HG03571 (cell line): ENCODE measurements around the gene TXNIP.

Source experiments
- ATAC-seq: cut with Tn5 transposase; IDR thresholded peaks from one replicate; pipeline ENCODE4 v1.9.1; 2021; ENCODE audit not compliant: unreplicated experiment

The TXNIP gene

GRCh38 chr1:145964328-145965118 lies 31.9 kb downstream of the TXNIP start, which contains the start of the genes ANKRD34A and POLR3GL:
Gene ANKRD34A, minus strand, starts transcription at chr1:145964575. Its CDS starts 2,816 bp downstream, at chr1:145961759.
Gene POLR3GL, plus strand, starts transcription at chr1:145964690. Its CDS starts 10,176 bp downstream, at chr1:145974866.
- peak; percentile 85 for ATAC-seq

GRCh38 chr1:145963265-145964019 lies 32.9 kb downstream of the TXNIP start:
- no peak for ATAC-seq

GRCh38 chr1:145962157-145963102 lies 33.9 kb downstream of the TXNIP start:
- no peak for ATAC-seq

DNA sequence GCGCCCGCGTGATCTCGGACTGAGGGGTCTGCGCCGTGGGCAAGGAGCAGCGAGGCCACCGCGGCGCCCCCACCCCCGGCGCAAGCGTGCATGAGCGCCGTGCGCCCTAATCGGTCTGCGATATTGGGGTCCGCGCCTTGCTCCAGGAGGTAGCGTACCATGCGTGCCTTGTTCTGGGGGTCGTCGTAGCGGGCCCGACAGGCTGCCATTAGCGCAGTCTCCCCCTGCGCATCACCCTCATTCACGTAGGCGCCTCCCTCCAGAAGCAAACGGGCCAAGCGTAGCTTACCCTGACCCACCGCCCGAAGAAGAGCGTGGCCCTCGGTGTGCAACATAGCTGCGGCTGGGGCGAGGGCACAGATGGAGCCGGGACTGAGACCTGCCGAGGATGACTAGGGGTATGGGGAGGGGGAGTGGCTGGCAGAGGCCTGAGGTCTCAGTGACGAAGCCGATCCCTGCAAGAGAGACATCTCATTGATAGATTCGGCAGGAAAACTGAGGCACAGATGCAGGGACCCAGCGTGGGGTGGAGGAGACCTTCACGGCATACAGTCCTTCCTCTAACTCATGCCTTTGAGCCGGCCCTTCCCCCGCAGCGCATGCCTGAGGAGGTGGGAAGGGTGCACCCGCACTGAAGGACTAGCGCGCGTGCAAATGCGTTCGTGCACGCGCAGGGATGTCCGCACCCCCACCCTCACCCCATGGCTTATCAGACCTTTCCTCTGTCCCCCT lies 34.8 kb downstream of the TXNIP start:
- no peak for ATAC-seq

GRCh38 chr1:145961109-145961424 lies 35.3 kb downstream of the TXNIP start:
- ATAC-seq: no peak

GRCh38 chr1:145960468-145961108 lies 35.8 kb downstream of the TXNIP start:
- no peak for ATAC-seq

GRCh38 chr1:145959957-145960467 lies 36.4 kb downstream of the TXNIP start:
- ATAC-seq: no peak

- no peak for ATAC-seq
Observed at GRCh38 chr1:145959333-145959732, 37.0 kb downstream of the TXNIP start.

DNA sequence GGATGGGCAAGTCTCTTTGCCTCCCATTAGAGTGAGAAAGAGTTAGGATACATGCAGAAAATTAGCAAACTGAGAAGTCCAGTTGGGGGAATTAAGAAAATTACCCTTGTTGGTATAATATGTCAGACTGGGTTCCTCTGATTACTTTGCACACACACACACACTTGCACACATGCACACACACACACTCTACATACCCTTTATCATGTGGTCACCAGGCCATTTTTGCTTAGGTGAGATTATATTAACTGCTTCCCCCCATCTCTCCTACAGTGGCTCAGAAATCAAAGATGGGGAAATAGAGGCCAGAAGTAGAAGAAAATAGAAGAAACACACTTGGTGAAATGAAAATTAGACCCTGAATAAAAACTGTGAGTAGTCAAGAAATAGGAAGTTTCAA lies 37.6 kb downstream of the TXNIP start:
- ATAC-seq: no peak

- peak; percentile 80 for ATAC-seq
Observed at GRCh38 chr1:145957443-145958319, 38.7 kb downstream of the TXNIP start, which contains the start of gene LIX1L. Gene LIX1L, minus strand, starts transcription at chr1:145958017. Its CDS starts 90 bp downstream, at chr1:145957927.

DNA sequence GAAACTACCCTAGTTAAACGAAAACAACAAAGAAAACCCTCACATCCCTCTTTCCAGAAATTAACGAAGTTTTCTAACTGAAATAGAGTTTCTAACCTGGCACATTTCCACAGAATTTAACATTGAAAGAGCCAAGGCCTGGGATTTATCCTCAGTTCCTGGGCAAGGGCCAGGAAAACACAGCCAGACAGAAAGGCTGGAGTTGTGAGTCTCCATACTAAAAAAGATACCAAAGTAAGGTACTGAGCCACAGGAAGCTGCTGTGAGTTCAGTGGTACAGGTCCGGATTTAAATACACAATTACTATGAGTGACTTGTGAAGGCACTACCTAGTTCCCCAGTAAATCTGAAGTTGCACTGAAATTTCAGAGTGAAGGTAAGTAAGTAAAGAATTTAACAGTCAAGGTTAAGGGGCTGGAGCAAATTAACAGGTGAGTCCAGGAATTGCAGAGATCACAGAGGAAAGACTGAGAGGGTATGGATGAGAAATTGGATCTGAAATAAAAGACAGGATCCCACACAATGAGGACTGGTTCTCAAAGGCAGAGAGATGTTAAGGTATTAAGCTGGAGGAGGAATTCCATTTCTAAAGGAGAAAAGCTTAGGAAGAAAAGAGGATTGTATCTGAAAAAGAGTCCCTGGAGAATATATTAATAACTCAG lies 39.5 kb downstream of the TXNIP start:
- no peak for ATAC-seq

GRCh38 chr1:145956361-145956760 lies 40.0 kb downstream of the TXNIP start:
- no peak for ATAC-seq

DNA sequence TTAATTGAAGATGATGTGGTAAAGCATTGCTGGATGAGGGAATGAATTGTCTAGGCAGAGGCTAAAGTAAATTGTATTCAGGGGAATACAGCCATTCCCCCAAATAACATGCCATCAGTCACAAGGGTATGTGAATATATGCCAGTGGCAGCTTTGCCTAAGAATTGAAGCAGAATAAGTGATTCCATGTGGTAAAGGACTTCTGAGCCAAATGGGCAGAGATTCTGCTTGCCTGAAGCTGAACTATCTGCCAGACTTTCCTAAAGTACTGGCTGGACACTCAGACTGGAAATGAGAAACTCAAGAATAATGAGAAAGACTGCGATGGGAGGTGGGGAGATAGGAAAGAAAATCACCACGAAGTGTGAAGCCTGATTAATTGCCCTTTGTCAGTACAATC lies 40.9 kb downstream of the TXNIP start:
- ATAC-seq: no peak

DNA sequence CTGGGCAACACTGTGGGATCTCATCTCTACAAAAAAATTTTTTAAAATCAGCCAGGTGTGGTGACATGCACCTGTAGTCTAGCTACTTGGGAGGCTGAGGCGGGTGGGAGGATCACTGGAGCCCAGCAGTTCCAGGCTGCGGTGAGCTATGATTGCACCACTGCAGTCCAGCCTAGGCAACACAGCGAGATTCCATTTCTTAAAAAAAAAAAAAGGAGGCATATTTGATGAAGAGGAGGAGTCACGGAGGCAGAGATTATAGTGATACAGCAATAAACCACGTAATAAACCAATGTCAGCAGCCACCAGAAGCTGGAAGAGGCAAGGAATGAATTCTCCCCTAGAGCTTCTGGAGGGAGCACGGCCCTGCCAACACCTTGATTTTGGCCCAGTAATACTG lies 42.5 kb downstream of the TXNIP start:
- ATAC-seq: no peak

DNA sequence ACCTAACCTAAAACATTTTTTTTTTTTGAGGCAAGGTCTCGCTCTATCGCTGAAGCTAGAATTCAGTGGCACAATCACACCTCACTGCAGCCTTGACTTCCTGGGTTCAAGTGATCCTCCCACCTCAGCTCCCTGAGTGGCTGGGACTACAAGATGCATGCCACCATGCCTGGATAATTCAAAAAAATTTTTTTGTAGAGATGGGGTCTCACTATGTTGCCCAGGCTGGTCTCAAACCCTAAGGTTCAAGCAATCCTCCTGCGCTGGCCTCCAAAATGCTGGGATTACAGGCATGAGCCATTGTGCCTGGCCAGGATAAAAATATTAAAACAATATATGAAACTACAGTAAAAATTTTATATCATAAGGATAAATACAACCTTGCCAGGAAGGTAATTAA lies 43.5 kb downstream of the TXNIP start:
- ATAC-seq: no peak

- ATAC-seq: no peak
Observed at GRCh38 chr1:145951526-145951925, 44.9 kb downstream of the TXNIP start.

GRCh38 chr1:145949219-145949618 lies 47.2 kb downstream of the TXNIP start:
- ATAC-seq: no peak

GRCh38 chr1:145947551-145947950 lies 48.8 kb downstream of the TXNIP start:
- ATAC-seq: no peak
